Glutamatergic neuron (in vitro differentiated cells): Measurements from ENCODE around the gene JMJD1C. TPM values are rescaled to one million over a fixed set of nuclear protein-coding genes. Genes with fewer than 3 reads are reported as not detected.

Experiments used
- DNase-seq: peaks from one replicate; pipeline ENCODE4 v3.0.0; 2022
- H3K27ac Mint-ChIP-seq: one replicate; pipeline ENCODE4 v1.8.0; 2020; ENCODE audit warnings: mild to moderate bottlenecking, mixed read lengths, inconsistent platforms; ENCODE audit not compliant: unreplicated experiment
- H3K27me3 Mint-ChIP-seq: one replicate; pipeline ENCODE4 v1.8.0; 2020; ENCODE audit warnings: mild to moderate bottlenecking, moderate library complexity, mixed read lengths, inconsistent platforms; ENCODE audit not compliant: unreplicated experiment
- H3K36me3 Mint-ChIP-seq: one replicate; pipeline ENCODE4 v1.8.0; 2020; ENCODE audit warnings: mild to moderate bottlenecking, mixed read lengths, inconsistent platforms; ENCODE audit not compliant: unreplicated experiment
- H3K4me1 Mint-ChIP-seq: one replicate; pipeline ENCODE4 v1.8.0; 2020; ENCODE audit warnings: mild to moderate bottlenecking, low read depth, mixed read lengths, inconsistent platforms; ENCODE audit not compliant: unreplicated experiment
- H3K4me3 Mint-ChIP-seq: one replicate; pipeline ENCODE4 v1.8.0; 2020; ENCODE audit warnings: mild to moderate bottlenecking, mixed read lengths, inconsistent platforms; ENCODE audit not compliant: unreplicated experiment
- H3K9me3 Mint-ChIP-seq: one replicate; pipeline ENCODE4 v1.8.0; 2020; ENCODE audit warnings: mild to moderate bottlenecking, moderate library complexity, mixed read lengths, inconsistent platforms; ENCODE audit not compliant: unreplicated experiment
- CTCF ChIP-seq: fragments of 200-600 bp; sonication (generic); IDR thresholded peaks from one replicate; pipeline ENCODE4 v1.5.0; 2021; ENCODE audit not compliant: partially characterized antibody, unreplicated experiment
- total RNA-seq: library from RNA; stranded (reverse); fragmentation: NEBNext Ultra II Directional; extraction: Animal tissue kit (Norgen Biotek cat#: 25700); gene quantifications from one replicate; pipeline ENCODE4 v1.2.1, GENCODE V29; 2021; ENCODE audit not compliant: unreplicated experiment

Gene JMJD1C
- total RNA-seq, 1 donor from 2014 or later: 110 TPM

DNA sequence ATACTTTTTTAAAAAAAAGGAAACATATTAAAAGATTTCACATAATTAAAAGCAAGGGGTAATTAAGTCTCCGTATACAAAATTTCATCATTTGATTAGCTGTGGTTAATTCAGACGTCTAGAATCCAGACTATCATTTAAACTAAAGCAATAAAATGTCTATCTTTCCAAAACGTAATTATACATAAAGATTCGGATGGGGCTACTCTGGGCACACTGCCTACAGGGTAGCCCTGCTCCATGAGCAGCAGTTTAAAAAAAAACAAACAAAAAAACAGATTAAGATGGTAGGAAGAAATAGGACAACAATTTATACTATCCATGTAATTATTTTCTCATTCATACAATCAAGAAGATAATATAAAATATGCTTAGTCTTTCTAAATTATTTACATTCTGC is 236.6 kb downstream of the JMJD1C start:
- H3K27ac Mint-ChIP-seq: no peak overlapping the region

GRCh38 chr10:63228237-63228636 is 237.5 kb downstream of the JMJD1C start:
- Mint-ChIP-seq H3K27me3 (no peaks in the 10 kb centered on the region), H3K9me3 (peaks cover 3% of the 10 kb centered on the region), H3K4me3 (no peak overlapping the region), H3K27ac (no peak overlapping the region), H3K36me3 (no peaks in the 10 kb centered on the region), H3K4me1 (peaks cover 2% of the 10 kb centered on the region)
- TF ChIP-seq CTCF: no peak
- no peak for DNase-seq

More for the DNA sequence above, 236.6 kb downstream of the JMJD1C start:
- no peaks in the 10 kb centered on the region for H3K27me3 Mint-ChIP-seq
- H3K36me3 Mint-ChIP-seq: no peaks in the 10 kb centered on the region
- no peak for TF ChIP-seq CTCF
- no peak overlapping the region for H3K4me3 Mint-ChIP-seq
- peaks cover 3% of the 10 kb centered on the region for H3K9me3 Mint-ChIP-seq
- DNase-seq: no peak
- H3K4me1 Mint-ChIP-seq: peaks cover 2% of the 10 kb centered on the region

DNA sequence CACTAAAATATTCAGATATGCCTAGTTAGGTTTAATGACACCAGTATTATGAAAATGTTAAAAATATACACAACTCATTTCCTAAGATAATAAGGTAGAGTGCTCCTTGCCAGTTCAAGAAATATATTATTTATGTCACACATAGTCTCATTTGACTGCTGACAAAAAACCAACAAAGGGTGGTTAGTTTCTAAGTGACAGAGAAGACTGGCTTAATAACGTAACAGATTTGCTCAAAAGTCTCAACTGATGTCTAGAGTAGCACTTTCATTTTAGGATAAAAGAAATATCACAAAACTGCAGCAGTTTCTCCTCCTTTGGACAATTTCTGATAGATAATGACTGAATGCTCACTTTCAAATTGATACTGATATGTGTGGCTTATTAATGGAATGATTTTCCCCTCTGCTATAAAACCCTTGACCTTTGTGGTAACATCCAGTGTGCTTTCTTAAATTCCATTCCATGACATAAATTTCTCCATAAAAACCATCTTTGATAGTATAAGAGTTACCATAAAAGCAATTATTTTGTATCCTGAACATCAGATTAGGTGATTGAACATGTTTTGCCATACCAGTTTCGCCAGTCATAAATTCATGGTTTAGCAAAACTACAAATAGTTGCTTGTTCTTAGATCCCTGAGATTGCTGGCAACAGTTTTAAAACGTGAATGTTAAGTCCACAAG is 238.4 kb downstream of the JMJD1C start:
- H3K36me3 Mint-ChIP-seq: no peaks in the 10 kb centered on the region
- no peak overlapping the region for H3K4me3 Mint-ChIP-seq
- no peaks in the 10 kb centered on the region for H3K27me3 Mint-ChIP-seq
- H3K27ac Mint-ChIP-seq: no peak overlapping the region
- peaks cover 2% of the 10 kb centered on the region for H3K4me1 Mint-ChIP-seq
- H3K9me3 Mint-ChIP-seq: peaks cover 3% of the 10 kb centered on the region
- DNase-seq: no peak
- no peak for TF ChIP-seq CTCF

DNA sequence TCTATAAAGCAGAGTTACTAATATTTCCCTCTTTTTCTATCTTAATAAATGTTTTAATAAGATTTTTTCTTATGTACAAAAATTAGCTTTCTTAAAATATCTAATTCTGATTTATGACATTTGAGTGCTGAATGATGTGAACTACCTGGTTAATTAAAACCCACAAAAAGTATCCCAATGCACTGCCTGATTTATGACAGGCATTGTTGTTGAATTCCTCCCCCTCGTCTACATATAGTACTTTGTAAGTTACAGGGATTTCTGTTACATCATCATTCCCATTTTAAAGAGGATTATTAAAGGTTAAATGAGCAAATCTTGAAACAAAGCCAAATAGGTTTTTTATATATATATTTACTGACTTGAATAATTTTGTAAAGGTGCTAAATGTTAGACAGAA is 241.5 kb downstream of the JMJD1C start:
- H3K4me3 Mint-ChIP-seq: no peak overlapping the region
- no peaks in the 10 kb centered on the region for H3K27me3 Mint-ChIP-seq
- H3K27ac Mint-ChIP-seq: no peak overlapping the region
- H3K9me3 Mint-ChIP-seq: peaks cover 3% of the 10 kb centered on the region
- peaks cover 2% of the 10 kb centered on the region for H3K4me1 Mint-ChIP-seq
- no peaks in the 10 kb centered on the region for H3K36me3 Mint-ChIP-seq
- no peak for TF ChIP-seq CTCF
- no peak for DNase-seq

DNA sequence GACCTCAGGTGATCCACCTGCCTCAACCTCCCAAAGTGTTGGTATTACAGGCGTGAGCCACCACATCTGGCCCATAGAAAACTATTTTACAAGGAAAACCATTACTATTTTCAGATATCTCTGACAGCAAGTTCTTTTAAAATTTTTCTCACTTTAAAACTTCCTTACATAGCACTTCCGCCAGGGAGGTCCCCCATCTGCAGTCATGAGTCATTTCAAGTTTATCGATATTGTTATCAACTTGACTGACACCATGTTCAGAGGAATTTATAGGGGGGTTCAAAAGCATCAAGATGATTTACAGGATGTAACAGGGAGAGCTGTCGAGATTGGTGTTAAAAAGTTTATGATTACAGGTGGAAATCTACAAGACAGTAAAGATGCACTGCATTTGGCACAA is 243.8 kb downstream of the JMJD1C start:
- Mint-ChIP-seq H3K27me3 (no peaks in the 10 kb centered on the region), H3K9me3 (peaks cover 3% of the 10 kb centered on the region)
- TF ChIP-seq CTCF: no peak

More for the DNA sequence above, 243.8 kb downstream of the JMJD1C start:
- peaks cover 7% of the 10 kb centered on the region for H3K4me1 Mint-ChIP-seq
- H3K36me3 Mint-ChIP-seq: no peaks in the 10 kb centered on the region
- H3K4me3 Mint-ChIP-seq: no peak overlapping the region
- no peak for DNase-seq
- H3K27ac Mint-ChIP-seq: no peak overlapping the region
